GM12801 (cell line): Measurements from ENCODE around the gene IL3RA.

Experiments
- TF ChIP-seq, protein P1 (sequence below): IDR thresholded peaks from one replicate; pipeline ENCODE4 v1.5.1; 2011; ENCODE audit warnings: control low read depth; ENCODE audit not compliant: insufficient read length; ENCODE audit errors: extremely low read depth

The IL3RA gene

DNA sequence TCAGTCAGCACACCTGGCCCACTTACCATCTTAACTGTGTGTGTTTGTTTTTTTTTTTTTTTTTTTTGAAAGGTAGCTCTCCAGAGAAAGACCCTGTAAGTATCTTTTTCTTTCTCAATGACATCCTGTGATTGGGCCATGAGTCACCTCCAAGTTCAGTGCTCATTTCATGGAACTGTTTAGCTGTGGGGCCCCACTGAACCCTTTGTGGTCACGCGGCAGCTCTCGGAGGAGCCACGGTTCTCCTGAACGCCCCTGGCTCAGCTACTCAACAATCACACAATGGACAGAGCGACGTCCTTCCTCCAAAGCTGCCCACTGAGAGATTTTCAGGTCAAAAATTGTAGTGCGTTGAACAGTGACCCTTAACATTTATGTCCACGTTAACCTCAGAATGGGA lies 14.2 kb upstream of the IL3RA start:
- TF ChIP-seq, protein P1, sequence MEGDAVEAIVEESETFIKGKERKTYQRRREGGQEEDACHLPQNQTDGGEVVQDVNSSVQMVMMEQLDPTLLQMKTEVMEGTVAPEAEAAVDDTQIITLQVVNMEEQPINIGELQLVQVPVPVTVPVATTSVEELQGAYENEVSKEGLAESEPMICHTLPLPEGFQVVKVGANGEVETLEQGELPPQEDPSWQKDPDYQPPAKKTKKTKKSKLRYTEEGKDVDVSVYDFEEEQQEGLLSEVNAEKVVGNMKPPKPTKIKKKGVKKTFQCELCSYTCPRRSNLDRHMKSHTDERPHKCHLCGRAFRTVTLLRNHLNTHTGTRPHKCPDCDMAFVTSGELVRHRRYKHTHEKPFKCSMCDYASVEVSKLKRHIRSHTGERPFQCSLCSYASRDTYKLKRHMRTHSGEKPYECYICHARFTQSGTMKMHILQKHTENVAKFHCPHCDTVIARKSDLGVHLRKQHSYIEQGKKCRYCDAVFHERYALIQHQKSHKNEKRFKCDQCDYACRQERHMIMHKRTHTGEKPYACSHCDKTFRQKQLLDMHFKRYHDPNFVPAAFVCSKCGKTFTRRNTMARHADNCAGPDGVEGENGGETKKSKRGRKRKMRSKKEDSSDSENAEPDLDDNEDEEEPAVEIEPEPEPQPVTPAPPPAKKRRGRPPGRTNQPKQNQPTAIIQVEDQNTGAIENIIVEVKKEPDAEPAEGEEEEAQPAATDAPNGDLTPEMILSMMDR = no peak

DNA sequence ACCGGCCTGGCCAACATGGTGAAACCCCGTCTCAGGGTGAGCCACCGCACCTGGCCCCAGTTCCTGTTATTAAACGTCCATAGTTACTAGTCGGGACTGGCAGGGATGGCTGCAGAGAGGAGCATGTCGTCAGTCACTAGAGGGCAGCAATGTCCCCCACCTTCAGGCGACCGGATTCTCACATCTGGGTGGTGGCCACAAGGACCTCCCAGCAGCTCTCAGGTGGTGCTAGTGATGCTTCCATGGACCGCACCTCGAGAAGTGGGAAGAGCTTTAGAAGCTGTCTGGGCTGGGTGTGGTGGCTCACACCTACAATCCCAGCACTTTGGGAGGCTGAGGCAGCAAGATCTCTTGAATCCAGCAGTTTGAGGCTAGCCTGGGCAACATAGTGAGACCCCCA lies 13.3 kb upstream of the IL3RA start:
- TF ChIP-seq, protein P1 = no peak

- TF ChIP-seq, protein P1 = no peak
Measured at GRCh38 chrX:1325515-1326116, 11.0 kb upstream of the IL3RA start.

- TF ChIP-seq, protein P1 = no peak
Measured at GRCh38 chrX:1327651-1328304, 8.8 kb upstream of the IL3RA start.

DNA sequence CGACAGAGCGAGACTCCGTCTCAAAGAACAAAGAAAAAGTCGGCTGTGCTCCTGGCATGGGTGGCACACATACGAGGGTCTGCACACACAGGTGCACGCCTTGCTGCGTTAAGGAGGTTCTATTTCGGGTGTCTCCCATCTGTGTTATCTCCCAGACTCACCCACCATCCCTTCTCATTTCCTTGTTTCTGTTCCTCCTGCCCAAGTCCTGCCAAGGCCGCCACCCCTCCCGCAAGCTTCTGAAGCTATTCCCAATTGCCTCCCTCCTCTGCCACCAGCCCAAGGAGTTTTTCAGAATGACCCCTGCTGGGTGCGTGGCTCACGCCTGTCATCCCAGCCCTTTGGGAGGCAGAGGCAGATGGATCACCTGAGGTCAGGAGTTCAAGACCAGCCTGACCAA lies 6.0 kb upstream of the IL3RA start:
- TF ChIP-seq, protein P1 = no peak

DNA sequence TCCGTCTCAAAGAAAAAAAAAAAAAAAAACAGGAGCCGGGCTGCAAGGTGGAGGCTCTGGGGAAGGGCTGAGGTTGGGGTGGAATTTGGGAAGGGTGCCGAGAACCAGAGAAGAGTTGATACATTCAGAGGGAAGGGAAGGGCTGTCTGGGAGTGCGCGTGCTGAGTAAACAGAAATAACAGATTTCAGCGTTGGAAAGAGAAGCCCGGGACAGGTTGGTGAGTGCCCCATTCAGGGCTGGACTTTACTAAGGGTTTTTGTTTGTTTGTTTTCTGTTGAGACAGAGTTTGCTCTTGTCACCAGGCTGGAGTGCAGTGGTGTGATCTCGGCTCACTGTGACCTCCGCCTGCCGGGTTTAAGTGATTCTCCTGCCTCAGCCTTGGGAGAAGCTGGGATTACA lies 1.7 kb upstream of the IL3RA start:
- TF ChIP-seq, protein P1 = no peak

GRCh38 chrX:1336948-1337779 lies 579 bp downstream of the IL3RA start:
- TF ChIP-seq, protein P1 = no peak
